Hematopoietic multipotent progenitor cell treated with erythropoietin and hydrocortisone succinate and interleukin-3 and kit ligand, for 15 days (in vitro differentiated cells): Measurements from ENCODE around the gene LRAT.
"Not testable (repeated sequence)": the region's sequence is repeated elsewhere in the genome, so short reads cannot be mapped to it uniquely, and the experiment has no call there.

Source experiments
- DNase-seq: peaks from one replicate; pipeline ENCODE4 v3.0.0-alpha.2; 2015; ENCODE audit warnings: low spot score

The LRAT gene

GRCh38 chr4:154743683-154744340 is at the start of gene LRAT:
Gene LRAT (plus strand): TSS chr4:154744000. CDS start chr4:154744327, 327 bp downstream.
- no peak for DNase-seq

- DNase-seq, result no peak
Measured at GRCh38 chr4:154707877-154708276, 35.9 kb upstream of the LRAT start.

- no peak for DNase-seq
Measured at GRCh38 chr4:154709550-154709949, 34.2 kb upstream of the LRAT start.

- no peak for DNase-seq
Measured at GRCh38 chr4:154711522-154711921, 32.3 kb upstream of the LRAT start.

GRCh38 chr4:154714339-154715040 is 29.3 kb upstream of the LRAT start:
- no peak for DNase-seq

GRCh38 chr4:154719087-154719486 is 24.7 kb upstream of the LRAT start:
- no peak for DNase-seq

GRCh38 chr4:154720123-154720522 is 23.7 kb upstream of the LRAT start:
- no peak for DNase-seq

- DNase-seq, result no peak
Measured at GRCh38 chr4:154720618-154721267, 23.1 kb upstream of the LRAT start.

GRCh38 chr4:154722262-154722661 is 21.5 kb upstream of the LRAT start:
- no peak for DNase-seq

GRCh38 chr4:154723601-154724000 is 20.2 kb upstream of the LRAT start:
- not testable (repeated sequence) for DNase-seq

GRCh38 chr4:154727540-154727939 is 16.3 kb upstream of the LRAT start:
- no peak for DNase-seq

- DNase-seq, result no peak
Measured at GRCh38 chr4:154731756-154732155, 12.0 kb upstream of the LRAT start.

- no peak for DNase-seq
Measured at GRCh38 chr4:154732669-154733068, 11.1 kb upstream of the LRAT start.

- no peak for DNase-seq
Measured at GRCh38 chr4:154736770-154737169, 7.0 kb upstream of the LRAT start.

GRCh38 chr4:154738426-154738825 is 5.4 kb upstream of the LRAT start:
- DNase-seq, result no peak

- DNase-seq, result no peak
Measured at GRCh38 chr4:154739111-154739510, 4.7 kb upstream of the LRAT start.

- no peak for DNase-seq
Measured at GRCh38 chr4:154740462-154740861, 3.3 kb upstream of the LRAT start.

GRCh38 chr4:154741131-154741665 is 2.6 kb upstream of the LRAT start:
- DNase-seq, result no peak

GRCh38 chr4:154741922-154742850 is 1.6 kb upstream of the LRAT start:
- DNase-seq, result no peak

- DNase-seq, result no peak
Measured at GRCh38 chr4:154744341-154744926, 634 bp downstream of the LRAT start.

- no peak for DNase-seq
Measured at GRCh38 chr4:154757713-154758112, 13.9 kb downstream of the LRAT start.

- no peak for DNase-seq
Measured at GRCh38 chr4:154760895-154761294, 17.1 kb downstream of the LRAT start.
